ENCODE data around the gene AKAP8L.
"Not testable (repeated sequence)": the region's sequence is repeated elsewhere in the genome, so short reads cannot be mapped to it uniquely, and the experiment has no call there.

AKAP8L gene

GRCh38 chr19:15412832-15413231 is 6.0 kb downstream of the AKAP8L start:
- no peak for DNase-seq

- DNase-seq: not testable (repeated sequence)
These were observed 7.4 kb downstream of the AKAP8L start for GRCh38 chr19:15411351-15411750.

- DNase-seq: no peak
These were observed 14.0 kb downstream of the AKAP8L start for GRCh38 chr19:15404780-15405211.

- no peak for DNase-seq
These were observed 14.6 kb downstream of the AKAP8L start for GRCh38 chr19:15404097-15404779.

- no peak for DNase-seq
These were observed 15.6 kb downstream of the AKAP8L start for GRCh38 chr19:15403151-15403531.

GRCh38 chr19:15402411-15403150 is 16.2 kb downstream of the AKAP8L start:
- no peak for DNase-seq

GRCh38 chr19:15401397-15401710 is 17.4 kb downstream of the AKAP8L start:
- DNase-seq: no peak

GRCh38 chr19:15400521-15401396 is 18.0 kb downstream of the AKAP8L start:
- no peak for DNase-seq

GRCh38 chr19:15399635-15400034 is 19.2 kb downstream of the AKAP8L start:
- no peak for DNase-seq

GRCh38 chr19:15399234-15399515 is 19.6 kb downstream of the AKAP8L start:
- no peak for DNase-seq

GRCh38 chr19:15398501-15399233 is 20.1 kb downstream of the AKAP8L start:
- DNase-seq: no peak

- no peak for DNase-seq
These were observed 21.0 kb downstream of the AKAP8L start for GRCh38 chr19:15397782-15398181.

- no peak for DNase-seq
These were observed 21.6 kb downstream of the AKAP8L start for GRCh38 chr19:15397236-15397635.

- DNase-seq: no peak
These were observed 22.4 kb downstream of the AKAP8L start for GRCh38 chr19:15396436-15396835.

GRCh38 chr19:15395251-15395650 is 23.5 kb downstream of the AKAP8L start:
- not testable (repeated sequence) for DNase-seq

- DNase-seq: no peak
These were observed 24.4 kb downstream of the AKAP8L start for GRCh38 chr19:15394426-15394825.

- DNase-seq: no peak
These were observed 24.8 kb downstream of the AKAP8L start for GRCh38 chr19:15393963-15394362.

- DNase-seq: no peak
These were observed 28.0 kb downstream of the AKAP8L start for GRCh38 chr19:15390814-15391213.

GRCh38 chr19:15381864-15382263 is 36.9 kb downstream of the AKAP8L start:
- no peak for DNase-seq

- DNase-seq: no peak
These were observed 37.4 kb downstream of the AKAP8L start for GRCh38 chr19:15381429-15381828.

GRCh38 chr19:15379999-15380647 is 38.7 kb downstream of the AKAP8L start:
- DNase-seq: peak; percentile 41

Data from activated CD4-positive, alpha-beta T cell treated with anti-CD3 and anti-CD28 coated beads, Interleukin-2, amount 50 U/mL, for 16 hours (primary cell).